HepG2 (cell line): Measurements from ENCODE around the gene CYP2U1. TPM values are rescaled to one million over a fixed set of nuclear protein-coding genes. Genes with fewer than 3 reads are reported as not detected.

Source experiments
- ATAC-seq: fragments of 200-7000 bp; cut with Tn5 transposase; 3 replicates; pipeline ENCODE4 v1.9.1; 2020; ENCODE audit warnings: mild to moderate bottlenecking, moderate library complexity
- BruUV-seq: library from RNA; stranded (reverse); fragments of 400-500 nt; replicated peaks from 2 replicates; lab custom pipeline; 2021; lab: Mats Ljungman, UMichigan
- CTCF ChIA-PET: fragments of 300-600 bp; formaldehyde crosslinking; extraction: SDS; loops from one replicate; lab custom pipeline; 2021; ENCODE audit warnings: low total read pairs, inconsistent platforms, low intra/inter-chr PET ratio; lab: Yijun Ruan, JAX
- POLR2A ChIA-PET: fragments of 350-600 bp; sonication (Branson Sonifier 250); formaldehyde crosslinking; loops from one replicate; lab custom pipeline; 2020; ENCODE audit warnings: antibody characterized with exemption, inconsistent platforms; lab: Yijun Ruan, JAX
- DNase-seq: peaks from one replicate; pipeline ENCODE4 v3.0.0-alpha.2; 2015; ENCODE audit warnings: low spot score
- FAIRE-seq: peaks from 3 replicates; lab custom pipeline; 2011; peaks lifted over from hg19 to GRCh38; lab: Jason Lieb, UNC
- H2AFZ ChIP-seq: one replicate; pipeline ENCODE4 v1.6.1; 2011; ENCODE audit warnings: low read length, inconsistent platforms
- H3K27ac ChIP-seq: fragments of 300-600 bp; 3 replicates; pipeline ENCODE4 v1.8.0; 2011; ENCODE audit warnings: mixed run types, mild to moderate bottlenecking, mixed read lengths, low read length, inconsistent platforms; ENCODE audit not compliant: insufficient read depth; ENCODE audit errors: extremely low read length
- H3K27me3 ChIP-seq, 2 experiments: fragments of 200-600 bp in 1 of 2; 2 replicates in 1 of 2; 3 replicates in 1 of 2; pipeline versions ENCODE4 v1.6.0 to v1.8.0; 2011; ENCODE audit warnings: low read length in 2 of 2, mild to moderate bottlenecking in 2 of 2, moderate library complexity in 2 of 2, inconsistent platforms in 1 of 2; ENCODE audit not compliant: insufficient read depth in 2 of 2, control insufficient read depth in 1 of 2
- H3K36me3 ChIP-seq, 2 experiments: fragments of 200-600 bp in 1 of 2; replicated peaks in 1 of 2; 2 replicates in 1 of 2; 3 replicates in 1 of 2; pipeline versions ENCODE4 v1.5.1 to v1.8.0; 2011; ENCODE audit warnings: low read length in 2 of 2, inconsistent platforms in 1 of 2; ENCODE audit not compliant: insufficient read depth in 2 of 2, control insufficient read depth in 1 of 2
- H3K4me1 ChIP-seq: 2 replicates; pipeline ENCODE4 v1.5.1; 2012; ENCODE audit warnings: low read length, inconsistent platforms; ENCODE audit not compliant: insufficient read depth
- H3K4me2 ChIP-seq: 2 replicates; pipeline ENCODE4 v1.6.0; 2011; ENCODE audit warnings: low read depth, low read length, inconsistent platforms
- H3K4me3 ChIP-seq, 3 experiments: fragments of 200-600 bp in 1 of 3; sonication (generic), shearing (Covaris generic) in 1 of 3; replicated peaks in 1 of 3; 2 replicates each; pipeline ENCODE4 v1.5.1; 2011 to 2016; ENCODE audit warnings: low read length in 3 of 3, inconsistent platforms in 2 of 3, low read depth in 2 of 3, mild to moderate bottlenecking in 2 of 3, control low read depth in 1 of 3, mixed read lengths in 1 of 3; ENCODE audit not compliant: insufficient read depth in 1 of 3
- H3K79me2 ChIP-seq: one replicate; pipeline ENCODE4 v1.6.1; 2011; ENCODE audit warnings: low read length, inconsistent platforms; ENCODE audit not compliant: insufficient read depth
- H3K9ac ChIP-seq: 2 replicates; pipeline ENCODE4 v1.6.0; 2011; ENCODE audit warnings: mild to moderate bottlenecking, low read depth, low read length, inconsistent platforms; ENCODE audit not compliant: insufficient read depth
- H3K9me3 ChIP-seq: 2 replicates; pipeline ENCODE4 v1.5.1; 2012; ENCODE audit warnings: mild to moderate bottlenecking, low read length
- H4K20me1 ChIP-seq: 2 replicates; pipeline ENCODE4 v1.6.0; 2011; ENCODE audit warnings: inconsistent platforms, mild to moderate bottlenecking, low read length, moderate library complexity; ENCODE audit not compliant: insufficient read depth
- CEBPG ChIP-seq: IDR thresholded peaks from 2 replicates; pipeline ENCODE4 v1.6.1; 2016
- EZH2 ChIP-seq: conservative IDR thresholded peaks from 2 replicates; pipeline ENCODE4 v1.6.1; 2012; ENCODE audit warnings: mild to moderate bottlenecking, low read depth, low read length, moderate library complexity
- ISL2 ChIP-seq: sonication (generic); formaldehyde crosslinking; IDR thresholded peaks from 2 replicates; pipeline ENCODE4 v1.5.0; 2020; ENCODE audit warnings: missing genetic modification reagents
- KAT8 ChIP-seq: IDR thresholded peaks from 2 replicates; pipeline ENCODE4 v1.6.1; 2016; ENCODE audit warnings: missing genetic modification reagents, missing compliant biosample characterization
- MAFK ChIP-seq, 2 experiments: IDR thresholded peaks in 1 of 2; conservative IDR thresholded peaks in 1 of 2; 2 replicates each; pipeline ENCODE4 v1.6.1; 2011; ENCODE audit warnings: improper control_type of control experiment in 2 of 2, low read length in 2 of 2
- MEIS1 ChIP-seq: sonication (generic); formaldehyde crosslinking; IDR thresholded peaks from 2 replicates; pipeline ENCODE4 v1.9.0; 2021; ENCODE audit warnings: mild to moderate bottlenecking, missing genetic modification reagents, moderate library complexity, borderline replicate concordance
- NFKBIZ ChIP-seq: IDR thresholded peaks from 2 replicates; pipeline ENCODE4 v1.6.1; 2018; ENCODE audit warnings: missing genetic modification reagents, missing compliant biosample characterization
- NR2C2 ChIP-seq: sonication (generic); formaldehyde crosslinking; IDR thresholded peaks from 2 replicates; pipeline ENCODE4 v1.4.0; 2020; ENCODE audit warnings: missing genetic modification reagents, mild to moderate bottlenecking, moderate library complexity, borderline replicate concordance
- NR2F2 ChIP-seq: IDR thresholded peaks from 2 replicates; pipeline ENCODE4 v1.6.1; 2012; ENCODE audit warnings: low read depth, inconsistent platforms, borderline replicate concordance
- TCF7 ChIP-seq: sonication (generic); IDR thresholded peaks from 2 replicates; pipeline ENCODE4 v1.6.1; 2016; ENCODE audit warnings: antibody characterized with exemption, low read depth
- ZNF263 ChIP-seq: sonication (generic); formaldehyde crosslinking; IDR thresholded peaks from 2 replicates; pipeline ENCODE4 v1.4.0; 2020; ENCODE audit warnings: missing genetic modification reagents
- WGBS: methylation state at CpG from one replicate; pipeline ENCODE4 v1.1.6; 2017; ENCODE audit warnings: low lambda C conversion rate; 5-methylcytosine and 5-hydroxymethylcytosine counted together
- in situ Hi-C: cut with HindIII; loops from 2 replicates; pipeline ENCODE4 v1.10.0; 2017; ENCODE audit warnings: low pct_unique_long_range_greater_than_20kb; ENCODE audit not compliant: extremely low pct_ligation_motif_present
- intact Hi-C: fragments of 100-400 bp; cut with micrococcal nuclease; formaldehyde crosslinking; loops from one replicate; pipeline ENCODE4 v1.10.0; 2022; ENCODE audit not compliant: unreplicated experiment
- polyA plus RNA-seq, 8 experiments: library from polyadenylated mRNA; depleted of rRNA in 3 of 8; stranded (reverse) in 7 of 8; unstranded in 1 of 8; fragments of >200 nt; fragmentation: Illumina TruSeq in 4 of 8; extraction: Trizol in 4 of 8; gene quantifications; 2 replicates each; pipeline versions ENCODE4 v1.2.1 to v1.2.3, GENCODE V29; 2011 to 2016; ENCODE audit warnings: low read depth in 4 of 8, missing spikeins in 1 of 8, mixed read lengths in 1 of 8; ENCODE audit not compliant: insufficient read depth in 1 of 8
- total RNA-seq, 5 experiments: library from RNA; depleted of rRNA; stranded (reverse); fragments of >200 nt; fragmentation: Illumina TruSeq; extraction: Trizol; gene quantifications; 2 replicates each; pipeline ENCODE4 v1.2.3, GENCODE V29; 2016; ENCODE audit warnings: low read depth in 1 of 5
- TF ChIP-seq, protein P1 (sequence below): IDR thresholded peaks from 2 replicates; pipeline ENCODE4 v1.6.1; 2016
- TF ChIP-seq, protein P2 (sequence below): sonication (generic); formaldehyde crosslinking; IDR thresholded peaks from 2 replicates; pipeline ENCODE4 v1.8.0; 2022; ENCODE audit warnings: missing genetic modification reagents, low read depth, mild to moderate bottlenecking, borderline replicate concordance

CYP2U1 gene
- total and polyA plus RNA-seq, 2 of the 13 experiments (the other 11 are each of a cell fraction or from before 2014, with no cell fraction given), result 1.4 to 3.4 TPM

GRCh38 chr4:107893171-107894137, 37.9 kb upstream of the CYP2U1 start:
- H3K9me3 ChIP-seq, result peaks cover 21% of the 10 kb centered on the region; the same call in 1 of the 2 replicates
- no peaks in the 10 kb centered on the region for H4K20me1 ChIP-seq
- H3K79me2 ChIP-seq, result no peaks in the 10 kb centered on the region
- H3K9ac ChIP-seq, result no peak overlapping the region
- BruUV-seq, result no TSS peak
- no peaks in the 10 kb centered on the region for H3K27me3 ChIP-seq
- peaks cover 10% of the 10 kb centered on the region for H3K4me1 ChIP-seq
- TF ChIP-seq TCF7 (no peak), NR2C2 (no peak), ZNF263 (CRISPR knock-in tag) (no peak), EZH2 (no peak), MAFK (conservative IDR thresholded peaks at IDR 0.05 in 1 of 2, IDR thresholded peaks at IDR 0.05 in 1 of 2; ENCODE audit: low read length in 2 of 2) (no peak), NR2F2 (no peak), ISL2 (CRISPR knock-in tag) (no peak), NFKBIZ (CRISPR knock-in tag) (no peak), CEBPG (no peak), KAT8 (CRISPR knock-in tag) (no peak), MEIS1 (CRISPR knock-in tag) (no peak)
- TF ChIP-seq, protein P1, sequence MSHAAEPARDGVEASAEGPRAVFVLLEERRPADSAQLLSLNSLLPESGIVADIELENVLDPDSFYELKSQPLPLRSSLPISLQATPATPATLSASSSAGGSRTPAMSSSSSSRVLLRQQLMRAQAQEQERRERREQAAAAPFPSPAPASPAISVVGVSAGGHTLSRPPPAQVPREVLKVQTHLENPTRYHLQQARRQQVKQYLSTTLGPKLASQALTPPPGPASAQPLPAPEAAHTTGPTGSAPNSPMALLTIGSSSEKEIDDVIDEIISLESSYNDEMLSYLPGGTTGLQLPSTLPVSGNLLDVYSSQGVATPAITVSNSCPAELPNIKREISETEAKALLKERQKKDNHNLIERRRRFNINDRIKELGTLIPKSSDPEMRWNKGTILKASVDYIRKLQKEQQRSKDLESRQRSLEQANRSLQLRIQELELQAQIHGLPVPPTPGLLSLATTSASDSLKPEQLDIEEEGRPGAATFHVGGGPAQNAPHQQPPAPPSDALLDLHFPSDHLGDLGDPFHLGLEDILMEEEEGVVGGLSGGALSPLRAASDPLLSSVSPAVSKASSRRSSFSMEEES (CRISPR knock-in tag), result no peak
- TF ChIP-seq, protein P2, sequence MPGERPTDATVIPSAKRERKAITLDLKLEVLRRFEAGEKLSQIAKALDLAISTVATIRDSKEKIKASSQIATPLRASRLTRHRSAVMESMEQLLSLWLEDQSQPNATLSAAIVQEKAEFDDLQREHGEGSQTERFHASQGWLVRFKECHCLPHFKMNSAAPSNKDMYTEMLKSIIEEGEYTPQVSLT (CRISPR knock-in tag), result no peak
- WGBS, result 67% methylated on average over 4 of the region's 4 CpGs
- ChIA-PET POLR2A (no interaction called here), CTCF (no interaction called here)
- no peak overlapping the region for H2AFZ ChIP-seq
- no peak overlapping the region for H3K27ac ChIP-seq
- ATAC-seq (no peak), FAIRE-seq (no peak), DNase-seq (no peak)
- intact Hi-C loops (no loop called here), in situ Hi-C loops (no loop called here)
- H3K4me3 ChIP-seq, result no peak overlapping the region
- H3K36me3 ChIP-seq, result no peaks in the 10 kb centered on the region
- no peak overlapping the region for H3K4me2 ChIP-seq
